C4-2B (cell line): ENCODE measurements around the gene SYT1.

Source experiments
- H3K27ac ChIP-seq: fragments of 450-650 bp; 2 replicates; pipeline ENCODE4 v1.5.1; 2017
- ZFX ChIP-seq: fragments of 450-650 bp; IDR thresholded peaks from 2 replicates; pipeline ENCODE4 v1.6.1; 2017
- TF ChIP-seq, protein P1 (sequence below): fragments of 450-650 bp; conservative IDR thresholded peaks from 2 replicates; pipeline ENCODE4 v1.5.1; 2017; ENCODE audit warnings: mild to moderate bottlenecking

Gene SYT1

DNA sequence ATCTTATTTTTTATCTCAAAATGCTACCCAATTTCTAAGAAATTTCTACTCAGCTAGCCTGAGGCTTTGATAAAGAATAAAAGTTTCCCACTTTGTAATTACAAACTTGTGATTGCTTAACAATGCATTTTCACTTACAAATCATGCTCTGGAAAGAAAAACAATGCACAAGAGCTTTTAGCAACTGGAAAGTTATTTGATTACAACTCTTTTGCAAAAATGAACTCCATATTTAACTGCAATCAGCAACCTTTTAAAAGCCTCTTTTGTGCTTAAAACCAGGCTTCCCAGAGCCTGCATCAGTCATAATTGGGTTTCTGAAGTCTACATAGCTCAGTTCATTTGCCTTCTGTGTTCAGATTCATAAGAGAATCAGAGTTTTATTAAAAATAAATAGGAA is 431.0 kb downstream of the SYT1 start:
- no peak overlapping the region for H3K27ac ChIP-seq
- TF ChIP-seq, protein P1, sequence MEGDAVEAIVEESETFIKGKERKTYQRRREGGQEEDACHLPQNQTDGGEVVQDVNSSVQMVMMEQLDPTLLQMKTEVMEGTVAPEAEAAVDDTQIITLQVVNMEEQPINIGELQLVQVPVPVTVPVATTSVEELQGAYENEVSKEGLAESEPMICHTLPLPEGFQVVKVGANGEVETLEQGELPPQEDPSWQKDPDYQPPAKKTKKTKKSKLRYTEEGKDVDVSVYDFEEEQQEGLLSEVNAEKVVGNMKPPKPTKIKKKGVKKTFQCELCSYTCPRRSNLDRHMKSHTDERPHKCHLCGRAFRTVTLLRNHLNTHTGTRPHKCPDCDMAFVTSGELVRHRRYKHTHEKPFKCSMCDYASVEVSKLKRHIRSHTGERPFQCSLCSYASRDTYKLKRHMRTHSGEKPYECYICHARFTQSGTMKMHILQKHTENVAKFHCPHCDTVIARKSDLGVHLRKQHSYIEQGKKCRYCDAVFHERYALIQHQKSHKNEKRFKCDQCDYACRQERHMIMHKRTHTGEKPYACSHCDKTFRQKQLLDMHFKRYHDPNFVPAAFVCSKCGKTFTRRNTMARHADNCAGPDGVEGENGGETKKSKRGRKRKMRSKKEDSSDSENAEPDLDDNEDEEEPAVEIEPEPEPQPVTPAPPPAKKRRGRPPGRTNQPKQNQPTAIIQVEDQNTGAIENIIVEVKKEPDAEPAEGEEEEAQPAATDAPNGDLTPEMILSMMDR: no peak
- TF ChIP-seq ZFX: no peak

DNA sequence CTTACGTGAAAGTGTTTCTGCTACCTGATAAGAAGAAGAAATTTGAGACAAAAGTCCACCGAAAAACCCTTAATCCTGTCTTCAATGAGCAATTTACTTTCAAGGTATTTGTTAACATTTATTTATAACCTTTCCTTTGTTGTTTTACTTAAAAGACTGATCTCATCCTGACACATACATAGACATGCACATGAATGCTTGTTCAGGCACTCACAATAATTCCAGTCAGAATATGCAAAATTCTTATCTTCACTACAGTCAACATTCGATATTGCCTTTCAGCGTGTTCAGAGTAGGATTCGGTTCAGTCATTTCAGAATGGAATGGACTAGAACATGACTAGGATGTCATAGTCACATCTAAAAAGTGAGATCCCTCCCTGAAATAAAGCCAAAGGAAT is 431.6 kb downstream of the SYT1 start:
- H3K27ac ChIP-seq: no peak overlapping the region
- TF ChIP-seq, protein P1: no peak
- TF ChIP-seq ZFX: no peak

DNA sequence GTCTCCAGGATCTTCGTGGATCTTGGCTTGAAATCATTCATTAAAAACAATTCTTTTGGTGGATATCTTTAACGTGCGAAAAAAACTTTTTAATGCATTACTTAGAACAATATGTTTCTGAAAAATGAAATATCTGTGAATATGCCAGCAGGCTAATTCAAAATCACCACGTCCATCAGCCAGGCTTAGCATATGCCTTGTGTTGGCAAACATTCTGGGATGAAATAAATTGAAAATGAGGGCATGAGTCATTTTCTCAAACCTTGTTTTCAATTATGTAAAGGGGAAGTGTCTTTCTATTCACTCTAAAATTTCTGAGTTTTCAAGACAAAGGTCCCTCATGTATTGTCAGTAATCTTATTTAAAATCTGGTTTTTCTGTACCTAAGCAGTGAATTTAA is 432.3 kb downstream of the SYT1 start:
- H3K27ac ChIP-seq: no peak overlapping the region
- TF ChIP-seq, protein P1: no peak

DNA sequence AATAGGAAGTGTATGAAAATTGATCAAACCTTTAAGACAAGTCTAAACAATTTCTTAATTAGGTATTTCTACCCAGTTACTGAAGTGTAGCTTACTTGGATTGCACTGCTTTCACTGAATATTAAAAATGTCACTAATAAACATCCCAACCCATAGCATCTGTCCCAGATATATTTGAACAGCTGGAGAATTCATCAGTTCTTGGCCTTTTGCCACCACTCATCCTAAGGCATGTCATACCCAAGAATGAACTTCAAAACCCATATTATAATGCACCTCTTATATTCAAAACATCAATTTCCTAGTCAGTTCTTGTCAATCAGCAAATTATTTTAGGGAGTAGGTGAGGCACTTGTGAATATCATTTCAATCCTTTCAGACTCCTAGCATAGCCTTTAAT is 433.9 kb downstream of the SYT1 start:
- TF ChIP-seq, protein P1: no peak
- no peak overlapping the region for H3K27ac ChIP-seq

DNA sequence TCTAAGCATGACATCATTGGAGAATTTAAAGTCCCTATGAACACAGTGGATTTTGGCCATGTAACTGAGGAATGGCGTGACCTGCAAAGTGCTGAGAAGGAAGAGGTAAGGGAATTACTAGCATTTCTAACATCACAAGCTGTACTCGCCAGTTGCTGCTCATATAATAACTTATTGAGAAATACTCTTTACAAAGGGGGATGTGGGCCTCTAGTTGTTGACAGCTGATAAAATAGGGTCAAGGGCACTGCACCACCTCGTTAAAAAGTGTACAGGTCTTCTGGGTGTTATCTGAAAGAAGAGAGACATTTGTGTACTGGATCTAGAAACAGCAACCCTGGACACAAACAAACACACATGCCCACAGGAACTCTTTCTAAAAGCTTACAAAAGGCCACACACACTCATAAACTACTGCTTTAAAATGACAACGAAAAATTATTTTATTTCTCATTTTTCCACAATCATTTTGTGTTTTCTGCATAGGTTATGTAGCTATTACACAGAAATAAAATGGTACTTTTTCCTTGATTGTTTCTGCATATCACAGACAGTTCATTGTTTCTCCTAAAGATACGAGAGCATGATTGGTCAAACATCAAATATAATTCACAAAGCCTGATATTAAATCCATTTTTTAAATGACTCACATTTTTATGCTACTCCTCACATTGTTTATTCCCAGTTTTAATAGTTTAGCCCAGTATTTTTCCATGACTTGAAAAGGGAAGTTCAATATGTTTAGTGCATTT is 435.0 kb downstream of the SYT1 start:
- TF ChIP-seq ZFX: no peak
- TF ChIP-seq, protein P1: no peak
- no peak overlapping the region for H3K27ac ChIP-seq

DNA sequence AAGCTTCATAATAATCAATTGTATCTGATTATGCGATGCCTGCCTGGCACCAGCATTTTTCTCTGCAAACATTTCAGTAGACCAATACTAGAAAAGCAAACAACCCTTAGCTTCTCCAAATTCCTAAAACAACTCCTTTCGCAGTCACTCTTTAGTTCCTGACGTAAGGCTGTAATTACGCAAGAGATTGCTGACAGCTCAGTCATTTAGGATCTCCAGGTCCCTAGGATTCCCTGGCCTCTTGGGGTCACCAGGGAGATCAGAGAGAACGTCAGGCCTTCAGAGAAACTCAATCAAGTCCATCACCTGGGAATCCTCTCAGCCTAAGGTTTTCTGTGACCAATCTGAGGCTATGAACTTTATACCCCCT is 435.6 kb downstream of the SYT1 start:
- no peak for TF ChIP-seq ZFX
- TF ChIP-seq, protein P1: no peak
- H3K27ac ChIP-seq: no peak overlapping the region

DNA sequence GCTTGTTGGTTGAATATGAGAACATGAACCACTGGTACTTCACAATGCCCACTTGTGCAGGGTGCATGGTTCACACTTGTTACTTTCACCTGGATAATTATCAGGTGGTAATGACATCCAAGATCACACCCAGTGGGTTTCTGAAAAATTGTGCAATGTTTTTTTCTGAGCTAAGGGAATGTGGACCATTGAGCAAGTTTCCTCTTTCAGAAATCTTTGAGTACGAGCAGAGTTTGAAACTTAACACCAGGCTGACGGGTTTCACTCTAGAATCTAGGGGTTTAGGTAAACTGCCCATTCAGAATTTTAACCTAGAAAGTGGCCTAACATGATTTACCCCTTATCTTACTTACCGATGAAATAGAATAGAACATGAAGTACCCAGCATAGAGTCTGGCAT is 436.6 kb downstream of the SYT1 start:
- no peak overlapping the region for H3K27ac ChIP-seq

More for the DNA sequence above, 436.6 kb downstream of the SYT1 start:
- no peak for TF ChIP-seq ZFX
- TF ChIP-seq, protein P1: no peak
